Liver (tissue), 3 donors: Measurements from ENCODE around the gene FGD5.

Experiments
- CTCF ChIP-seq: fragments of 150-350 bp; IDR thresholded peaks from 2 replicates; pipeline ENCODE4 v1.5.1; 2017; ENCODE audit warnings: improper control_type of control experiment, low read depth, low read length; ENCODE audit not compliant: missing input control
- GABPA ChIP-seq, 2 donors: IDR thresholded peaks in 1 of 2; conservative IDR thresholded peaks in 1 of 2; 2 replicates each; pipeline ENCODE4 v1.6.1; 2016; ENCODE audit warnings: antibody characterized with exemption in 2 of 2, mild to moderate bottlenecking in 1 of 2, moderate library complexity in 1 of 2
- SP1 ChIP-seq: IDR thresholded peaks from 2 replicates; pipeline ENCODE4 v1.6.1; 2018; ENCODE audit warnings: antibody characterized with exemption, mild to moderate bottlenecking
- YY1 ChIP-seq: IDR thresholded peaks from 2 replicates; pipeline ENCODE4 v1.6.1; 2016; ENCODE audit warnings: antibody characterized with exemption, mild to moderate bottlenecking
- donor health status: healthy.
- donor health status: healthy.

GRCh38 chr3:14852058-14852594, 33.4 kb downstream of the FGD5 start:
- no peak for TF ChIP-seq CTCF
- no peak for TF ChIP-seq YY1
- TF ChIP-seq SP1 = no peak
- no peak for TF ChIP-seq GABPA (IDR thresholded peaks at IDR 0.05 in 1 of 2, conservative IDR thresholded peaks at IDR 0.05 in 1 of 2)
